Posterior vena cava (tissue), 2 donors: ENCODE measurements around the gene GSK3B. TPM values are rescaled to one million over a fixed set of nuclear protein-coding genes. Genes with fewer than 3 reads are reported as not detected.

Experiments
- DNase-seq: peaks from one replicate; pipeline ENCODE4 v3.0.0-alpha.2; 2020; ENCODE audit warnings: low spot score
- intact Hi-C, 2 donors: fragments of 100-400 bp; cut with DNase I; formaldehyde crosslinking; loops; one replicate each; pipeline versions ENCODE4 v1.14.1 to v1.14.2; 2022 to 2023
- total RNA-seq, 2 donors: library from RNA; stranded (reverse); fragmentation: NEBNext Ultra II Directional; extraction: Animal tissue kit (Norgen Biotek cat#: 25700); gene quantifications; one replicate each; pipeline ENCODE4 v1.2.1, GENCODE V29; 2021
- donor health status: DM: yes; HTN: yes; CAD: no.
- donor health status: DM: yes; HTN: yes; CAD: no.

Gene GSK3B
- total RNA-seq, 2 donors from 2014 or later: 31.3 to 33.0 TPM

DNA sequence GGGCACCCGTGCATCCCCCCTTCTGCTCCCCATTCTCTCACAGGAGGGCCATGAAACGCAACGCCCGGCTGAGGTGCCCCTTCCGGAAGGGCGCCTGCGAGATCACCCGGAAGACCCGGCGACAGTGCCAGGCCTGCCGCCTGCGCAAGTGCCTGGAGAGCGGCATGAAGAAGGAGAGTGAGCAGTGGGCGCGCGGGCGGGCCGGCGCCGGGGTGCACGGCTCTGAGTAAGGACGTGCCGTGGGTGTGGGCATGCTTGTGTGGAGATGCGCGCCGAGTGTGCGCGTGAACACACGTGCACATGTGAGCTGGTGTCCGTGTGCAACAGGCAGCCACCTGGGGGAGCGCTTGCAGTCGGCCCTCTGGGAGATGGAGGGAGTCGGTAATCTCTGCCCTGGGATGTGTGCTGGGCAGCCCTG, 284.2 kb downstream of the GSK3B start:
- intact Hi-C loops: no loop called here
- DNase-seq: peak; percentile 82

- no peak for DNase-seq
- intact Hi-C loops: no loop called here
These were observed 284.8 kb downstream of the GSK3B start for GRCh38 chr3:119809249-119810017.

- DNase-seq: no peak
- intact Hi-C loops: no loop called here
These were observed 285.4 kb downstream of the GSK3B start for GRCh38 chr3:119808843-119809242.

DNA sequence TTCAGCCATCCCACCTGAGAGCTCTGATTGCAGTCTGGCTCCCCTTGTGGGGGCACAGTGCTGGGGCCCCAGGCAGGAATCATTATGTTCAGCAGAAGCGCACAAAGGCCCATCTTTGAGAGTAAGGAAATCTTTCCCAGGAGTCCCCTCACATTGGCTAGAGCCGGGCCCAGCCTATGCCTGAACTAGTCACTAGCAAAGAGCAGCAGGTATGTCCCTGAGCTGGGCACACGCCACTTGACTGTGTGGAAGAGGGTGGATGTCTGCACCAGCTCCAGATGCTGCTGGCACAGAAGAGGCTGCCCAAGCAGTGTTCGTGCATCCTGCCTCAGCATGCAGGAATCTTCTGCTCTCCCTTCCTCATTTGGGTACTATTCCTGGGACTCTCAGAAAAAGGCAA, 286.0 kb downstream of the GSK3B start:
- intact Hi-C loops: no loop called here

GRCh38 chr3:119800844-119801243, 293.4 kb downstream of the GSK3B start:
- no peak for DNase-seq
- intact Hi-C loops: no loop called here

More for the DNA sequence above, 286.0 kb downstream of the GSK3B start:
- DNase-seq: no peak

- no peak for DNase-seq
- intact Hi-C loops: no loop called here
These were observed 297.5 kb downstream of the GSK3B start for GRCh38 chr3:119796785-119797184.

GRCh38 chr3:119796368-119796767, 297.9 kb downstream of the GSK3B start:
- DNase-seq: no peak
- intact Hi-C loops: no loop called here

GRCh38 chr3:119795849-119796248, 298.4 kb downstream of the GSK3B start:
- intact Hi-C loops: no loop called here
- DNase-seq: no peak

GRCh38 chr3:119794971-119795612, 299.2 kb downstream of the GSK3B start:
- DNase-seq: no peak
- intact Hi-C loops: no loop called here

GRCh38 chr3:119794401-119794800, 299.8 kb downstream of the GSK3B start:
- intact Hi-C loops: no loop called here

GRCh38 chr3:119792270-119792669, 302.0 kb downstream of the GSK3B start:
- DNase-seq: no peak
- intact Hi-C loops: no loop called here

More at GRCh38 chr3:119794401-119794800, 299.8 kb downstream of the GSK3B start:
- DNase-seq: no peak

DNA sequence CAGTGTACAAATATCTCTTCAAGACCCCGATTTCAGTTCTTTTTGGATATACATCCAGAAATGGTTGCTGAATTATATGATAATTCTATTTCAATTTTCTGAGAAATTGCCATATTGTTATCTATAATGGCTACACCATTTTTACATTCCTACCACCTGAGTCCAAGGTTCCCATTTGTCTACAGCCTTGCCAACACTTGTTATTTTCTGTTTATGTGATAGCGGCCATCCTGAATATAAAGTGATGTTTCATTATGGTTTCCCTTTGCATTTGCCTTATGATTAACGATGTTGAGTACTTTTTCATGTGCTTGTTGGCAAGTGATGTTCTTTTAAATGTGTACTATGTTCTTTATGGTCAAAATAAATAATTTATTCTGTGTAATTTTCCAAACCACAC, 303.9 kb downstream of the GSK3B start:
- intact Hi-C loops: no loop called here
- no peak for DNase-seq

DNA sequence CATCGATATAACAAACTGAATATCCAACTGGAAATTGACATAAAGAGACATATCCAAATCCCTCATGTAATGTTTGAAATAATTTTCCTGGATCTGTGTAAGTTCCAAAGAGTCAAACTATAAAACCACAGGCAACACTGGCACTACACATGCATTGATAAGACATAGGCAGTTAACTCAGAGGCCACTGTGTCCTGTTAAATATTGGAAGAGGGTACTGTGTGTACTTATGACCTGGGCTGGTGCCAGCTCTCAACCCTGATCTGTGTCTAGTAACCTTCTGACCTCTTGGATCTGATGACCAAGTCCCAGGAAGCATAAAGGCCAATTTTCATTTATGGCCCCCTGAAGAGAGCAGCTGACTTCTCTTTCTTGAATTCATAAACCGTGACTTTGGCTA, 307.8 kb downstream of the GSK3B start:
- intact Hi-C loops: no loop called here
- DNase-seq: no peak

GRCh38 chr3:119783883-119784282, 310.4 kb downstream of the GSK3B start:
- intact Hi-C loops: no loop called here
- DNase-seq: no peak

DNA sequence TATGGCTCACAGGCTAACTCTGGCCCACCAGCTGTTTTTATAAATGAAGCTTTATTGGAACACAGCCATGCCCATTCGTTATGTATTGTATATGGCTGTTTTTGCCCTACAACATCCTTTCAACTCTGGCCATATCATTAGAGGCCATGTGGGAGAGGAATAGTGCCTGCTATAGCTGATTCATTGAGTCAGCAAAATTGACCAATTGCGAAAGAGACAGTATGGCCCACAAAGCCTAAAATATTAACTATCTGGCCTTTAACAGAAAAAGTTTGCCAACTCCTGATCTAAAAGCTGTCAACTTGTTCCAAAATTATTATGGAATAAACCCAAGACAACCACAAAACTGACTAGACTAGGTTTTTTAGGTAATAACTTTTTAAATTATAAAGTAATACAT, 311.0 kb downstream of the GSK3B start:
- intact Hi-C loops: no loop called here

DNA sequence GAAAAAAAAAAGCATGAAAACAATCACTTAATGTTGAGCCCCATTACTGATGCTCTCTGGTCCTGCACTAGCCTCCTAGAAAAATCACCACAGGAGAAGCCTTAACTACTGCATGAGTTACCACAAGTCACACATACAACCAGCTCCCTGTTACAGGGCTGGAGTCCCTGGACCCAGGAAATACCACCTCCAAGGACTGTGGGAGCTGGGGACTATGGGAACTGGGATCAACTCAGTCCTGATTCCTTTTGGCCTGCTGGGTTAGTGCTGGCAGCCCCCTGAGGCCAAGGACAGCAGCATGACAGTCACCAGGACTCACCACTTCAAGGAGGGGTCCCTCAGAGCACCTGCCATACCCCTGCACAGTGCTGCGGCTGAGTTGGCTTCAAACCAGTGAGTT, 311.8 kb downstream of the GSK3B start:
- DNase-seq: no peak
- intact Hi-C loops: no loop called here

More for the DNA sequence above, 311.0 kb downstream of the GSK3B start:
- no peak for DNase-seq

DNA sequence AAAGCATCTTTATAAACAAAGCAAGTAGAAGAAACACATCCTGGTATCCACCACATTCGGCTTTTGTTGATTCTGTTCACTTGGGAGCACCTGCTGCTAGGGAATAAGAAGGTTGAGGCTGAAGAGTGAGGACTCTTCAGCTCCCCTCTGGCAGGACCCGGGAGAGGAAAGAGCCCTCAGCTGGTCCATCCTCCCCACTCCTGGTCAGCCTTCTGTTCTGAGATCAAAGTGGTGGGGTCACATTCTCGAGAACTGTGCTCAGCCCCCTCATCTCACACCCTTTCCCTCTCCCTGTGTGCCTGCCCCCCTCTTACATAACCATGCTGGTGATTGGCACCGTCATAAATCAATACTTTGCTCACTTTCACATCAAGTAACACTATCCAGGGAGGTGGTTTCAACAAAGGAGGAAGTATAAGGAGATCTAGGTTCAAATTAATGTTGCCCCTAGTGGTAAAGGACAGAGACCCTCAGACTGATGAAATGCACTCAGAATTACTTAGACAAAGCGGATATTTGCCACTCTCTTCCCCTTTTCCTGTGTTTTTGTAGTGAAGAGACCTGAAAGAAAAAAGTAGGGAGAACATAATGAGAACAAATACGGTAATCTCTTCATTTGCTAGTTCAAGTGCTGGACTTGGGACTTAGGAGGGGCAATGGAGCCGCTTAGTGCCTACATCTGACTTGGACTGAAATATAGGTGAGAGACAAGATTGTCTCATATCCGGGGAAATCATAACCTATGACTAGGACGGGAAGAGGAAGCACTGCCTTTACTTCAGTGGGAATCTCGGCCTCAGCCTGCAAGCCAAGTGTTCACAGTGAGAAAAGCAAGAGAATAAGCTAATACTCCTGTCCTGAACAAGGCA, 312.7 kb downstream of the GSK3B start, which contains the start of gene NR1I2:
NR1I2 (plus strand) TSS at position 772 of the 869 bp plus-strand sequence.
- intact Hi-C loops: no loop called here
- DNase-seq: no peak

GRCh38 chr3:119779731-119780383, 314.4 kb downstream of the GSK3B start:
- no peak for DNase-seq

DNA sequence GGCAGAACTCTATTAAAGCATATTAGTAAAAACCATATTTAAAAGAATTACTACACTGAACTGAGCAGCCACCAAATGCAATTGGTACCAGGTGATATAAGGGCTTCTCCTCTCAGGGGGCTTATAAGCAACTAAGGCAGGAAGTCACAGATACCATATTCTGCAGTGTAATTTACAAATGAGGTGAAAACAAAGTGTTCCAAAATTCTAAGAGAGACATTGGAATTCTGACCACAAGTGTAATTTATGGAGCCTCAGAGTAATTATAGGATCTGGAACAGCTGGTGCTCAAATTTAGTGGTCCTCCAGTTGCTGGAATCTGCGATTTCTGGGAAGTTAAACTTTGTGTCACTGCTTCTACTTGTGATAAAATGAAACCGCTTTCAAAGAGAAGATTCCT, 315.4 kb downstream of the GSK3B start:
- intact Hi-C loops: no loop called here
- DNase-seq: no peak

More at GRCh38 chr3:119779731-119780383, 314.4 kb downstream of the GSK3B start:
- intact Hi-C loops: no loop called here
